GM21786 (cell line): ENCODE measurements around the gene OR10W1.

ENCODE experiments used
- ATAC-seq: cut with Tn5 transposase; IDR thresholded peaks from one replicate; pipeline ENCODE4 v1.9.1; 2021; ENCODE audit not compliant: unreplicated experiment

OR10W1 gene, protein sequence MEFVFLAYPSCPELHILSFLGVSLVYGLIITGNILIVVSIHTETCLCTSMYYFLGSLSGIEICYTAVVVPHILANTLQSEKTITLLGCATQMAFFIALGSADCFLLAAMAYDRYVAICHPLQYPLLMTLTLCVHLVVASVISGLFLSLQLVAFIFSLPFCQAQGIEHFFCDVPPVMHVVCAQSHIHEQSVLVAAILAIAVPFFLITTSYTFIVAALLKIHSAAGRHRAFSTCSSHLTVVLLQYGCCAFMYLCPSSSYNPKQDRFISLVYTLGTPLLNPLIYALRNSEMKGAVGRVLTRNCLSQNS

DNA sequence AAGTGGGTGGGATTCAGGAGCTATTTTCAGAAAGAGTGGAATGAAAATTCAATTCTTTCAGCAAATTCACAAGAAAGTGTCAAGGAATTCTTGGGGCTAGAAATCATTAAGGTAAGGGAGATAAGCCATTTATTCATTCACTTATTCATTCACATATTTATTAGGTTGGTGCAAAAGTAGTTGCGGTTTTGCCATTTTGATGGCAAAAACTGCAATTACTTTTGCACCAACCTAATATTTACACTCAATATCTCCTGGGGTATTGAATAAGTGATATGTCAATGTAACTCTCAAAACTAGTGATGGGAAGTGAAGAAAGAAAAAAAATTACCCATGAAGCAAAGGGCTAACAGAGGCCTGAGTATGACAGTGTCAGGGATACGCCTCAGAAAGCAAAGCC, at the start of gene OR10W1:
TSS of gene OR10W1 (minus strand) at position 119 of the 400 bp plus-strand sequence. CDS start 402 bp downstream, outside the sequence.
- no peak for ATAC-seq

DNA sequence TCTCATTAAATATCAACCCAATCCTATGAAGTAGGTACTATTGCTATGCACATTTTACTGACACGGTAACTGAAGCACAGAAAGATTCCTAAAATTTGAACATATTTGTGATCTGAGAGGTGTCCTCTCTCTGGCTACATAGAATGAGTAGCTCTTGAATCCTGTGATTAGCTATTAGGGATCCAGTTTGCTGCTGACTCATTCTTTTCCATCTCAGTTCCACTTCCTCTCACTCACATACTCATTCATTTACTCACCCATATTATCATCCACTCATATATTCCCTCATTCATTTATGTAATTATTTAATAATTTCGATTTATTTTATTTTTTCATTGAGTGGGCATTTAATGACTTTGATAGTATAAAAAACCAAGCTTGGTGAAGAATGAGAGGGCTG, 48.1 kb upstream of the OR10W1 start:
- no peak for ATAC-seq

DNA sequence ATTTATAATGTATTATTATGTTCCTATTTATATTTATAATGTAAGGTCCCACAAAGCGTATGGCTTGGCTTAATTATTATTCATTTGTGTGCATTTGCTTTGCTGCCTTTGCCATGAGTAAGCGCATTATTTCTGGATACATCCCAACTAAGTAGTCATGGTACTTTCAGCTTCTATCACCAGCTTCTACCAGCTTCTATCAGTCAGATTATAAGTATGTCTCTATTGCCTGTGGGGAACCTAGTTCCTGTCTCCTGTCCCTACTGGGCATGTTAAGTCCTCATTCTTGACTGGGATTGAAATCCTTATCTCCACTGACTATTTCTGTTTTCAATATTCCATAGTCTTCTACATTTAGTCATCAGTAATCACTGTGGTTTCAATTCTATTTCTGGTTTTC, 33.5 kb upstream of the OR10W1 start:
- no peak for ATAC-seq

DNA sequence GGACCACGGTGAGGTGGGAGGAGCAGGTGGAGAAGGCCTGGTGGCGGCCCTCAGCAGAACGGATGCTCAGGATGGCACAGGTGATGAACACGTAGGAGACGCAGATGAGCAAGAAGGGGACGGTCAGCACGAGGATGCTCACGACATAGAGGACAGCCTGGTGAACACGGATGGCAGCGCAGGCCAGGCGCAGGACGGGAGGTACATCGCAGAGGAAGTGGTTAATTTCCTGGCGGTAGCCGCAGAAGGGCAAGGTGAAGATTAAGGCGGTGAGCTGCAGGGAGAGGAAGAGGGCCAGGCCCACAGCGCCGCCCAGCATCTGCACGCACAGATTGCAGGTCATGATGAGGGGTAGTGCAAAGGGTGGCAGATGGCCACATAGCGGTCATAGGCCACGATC, 24.0 kb upstream of the OR10W1 start:
- no peak for ATAC-seq

DNA sequence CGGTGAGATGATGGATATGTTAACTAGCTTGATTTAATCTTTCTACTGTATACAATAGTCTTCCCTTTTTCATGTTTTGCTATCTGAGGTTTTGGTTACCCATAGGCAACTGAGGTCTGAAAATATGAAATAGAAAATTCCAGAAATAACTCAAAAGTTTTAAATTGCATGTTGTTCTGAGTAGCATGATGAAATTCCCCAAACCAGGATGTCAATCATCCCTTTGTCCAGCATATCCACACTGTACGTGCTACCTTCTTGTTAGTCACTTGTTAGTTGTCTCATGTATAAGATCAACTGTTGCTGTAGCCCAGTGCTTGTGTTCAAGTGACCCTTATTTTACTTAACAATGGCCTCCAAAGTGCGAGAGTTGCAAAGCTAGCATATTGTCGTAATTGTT, 21.2 kb upstream of the OR10W1 start:
- ATAC-seq = no peak

DNA sequence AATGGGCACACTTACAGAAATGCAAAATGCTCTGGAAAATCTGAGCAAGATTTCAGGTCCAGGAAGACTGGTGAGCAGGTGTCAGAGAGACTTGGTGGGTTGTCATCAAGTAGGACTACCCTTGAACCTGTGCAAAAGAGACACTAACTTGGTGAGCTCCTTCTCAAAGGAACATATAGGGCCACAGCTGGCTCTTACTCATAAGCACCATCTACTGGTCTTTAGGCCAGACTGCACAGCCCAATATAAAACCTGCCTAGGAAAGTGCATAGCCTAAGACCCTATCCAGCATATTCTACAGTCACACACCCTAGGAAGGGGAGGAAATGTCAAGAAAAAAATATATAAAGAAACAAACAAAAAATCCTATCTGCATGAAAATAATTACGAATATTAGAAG, 18.2 kb upstream of the OR10W1 start:
- peak; percentile 77 for ATAC-seq

DNA sequence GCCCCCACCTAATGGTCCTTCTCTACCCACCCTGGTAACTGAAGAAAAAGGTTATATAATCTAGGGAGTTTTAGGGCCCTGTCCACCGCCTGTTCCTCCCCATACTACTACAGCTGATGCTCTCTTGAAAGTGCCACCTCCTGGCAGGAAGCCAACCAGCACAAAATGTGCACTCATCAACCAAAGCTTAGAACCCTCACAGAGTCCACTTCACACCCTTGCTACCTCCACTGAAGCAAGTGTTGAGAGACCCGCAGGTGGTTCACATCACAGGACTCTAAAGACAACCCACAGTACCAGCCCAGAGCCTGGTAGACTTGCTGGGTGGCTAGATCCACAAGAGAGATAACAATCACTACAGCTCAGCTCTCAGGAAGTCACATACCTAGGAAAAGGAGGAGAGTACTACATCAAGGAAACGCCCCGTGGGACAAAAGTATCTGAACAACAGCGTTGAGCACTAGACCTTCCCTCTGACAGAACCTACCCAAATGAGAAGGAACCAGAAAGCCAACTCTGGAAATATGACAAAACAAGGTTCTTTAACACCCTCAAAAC, 17.5 kb upstream of the OR10W1 start:
- ATAC-seq = no peak

DNA sequence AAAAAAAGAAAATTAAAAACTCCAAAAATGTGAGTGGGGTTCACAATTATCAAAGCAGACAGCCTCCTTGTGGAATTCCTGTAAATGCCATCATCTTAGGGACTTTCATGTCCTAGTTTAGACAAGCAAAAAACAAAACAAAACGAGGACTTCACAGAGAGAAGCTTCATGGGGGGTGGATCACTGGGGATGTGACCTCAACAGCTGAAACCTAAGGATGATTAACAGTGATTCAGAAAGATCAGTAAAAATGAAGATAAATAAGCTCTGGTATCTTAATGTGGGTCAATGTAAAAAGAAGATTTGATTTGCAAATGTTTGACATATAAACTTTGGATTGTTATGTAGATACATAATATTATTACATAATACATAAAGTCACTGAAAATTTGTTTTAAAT, 8.1 kb upstream of the OR10W1 start:
- ATAC-seq = no peak

DNA sequence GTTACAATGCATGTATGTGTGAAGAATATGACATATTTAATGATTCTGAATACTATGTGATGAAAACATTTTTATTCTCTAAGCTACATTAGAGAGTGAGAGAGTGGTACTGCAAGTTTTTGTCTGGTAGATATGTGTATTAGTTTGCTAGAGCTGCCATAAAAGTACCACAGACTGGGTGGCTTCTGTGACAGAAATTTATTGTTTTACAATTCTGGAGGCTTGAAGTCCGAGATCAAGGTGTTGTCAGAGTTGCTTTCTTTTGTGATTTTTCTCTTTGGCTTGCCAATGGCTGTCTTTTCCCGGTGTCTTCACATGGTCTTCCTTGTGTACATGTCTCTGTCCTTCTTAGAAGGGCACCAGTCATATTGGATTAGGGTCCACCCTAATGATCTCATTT, 6.9 kb upstream of the OR10W1 start:
- ATAC-seq = no peak

DNA sequence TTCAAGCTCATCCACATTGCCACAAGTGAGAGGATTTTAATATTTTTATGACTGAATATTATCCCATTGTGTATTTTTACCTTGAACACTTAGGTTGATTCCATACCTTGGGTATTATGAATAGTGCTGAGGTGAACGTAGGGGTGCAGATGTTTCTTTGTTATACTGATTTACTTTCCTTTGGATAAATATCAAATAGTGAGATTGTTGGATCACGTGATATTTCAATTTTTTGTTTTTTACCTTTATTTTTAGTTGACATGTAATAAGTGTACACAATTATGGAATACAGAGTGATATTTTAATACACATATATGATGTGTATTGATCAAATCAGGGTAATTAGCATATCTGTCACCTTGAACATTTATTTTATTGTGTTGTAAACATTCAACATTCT, 8.1 kb downstream of the OR10W1 start:
- no peak for ATAC-seq

DNA sequence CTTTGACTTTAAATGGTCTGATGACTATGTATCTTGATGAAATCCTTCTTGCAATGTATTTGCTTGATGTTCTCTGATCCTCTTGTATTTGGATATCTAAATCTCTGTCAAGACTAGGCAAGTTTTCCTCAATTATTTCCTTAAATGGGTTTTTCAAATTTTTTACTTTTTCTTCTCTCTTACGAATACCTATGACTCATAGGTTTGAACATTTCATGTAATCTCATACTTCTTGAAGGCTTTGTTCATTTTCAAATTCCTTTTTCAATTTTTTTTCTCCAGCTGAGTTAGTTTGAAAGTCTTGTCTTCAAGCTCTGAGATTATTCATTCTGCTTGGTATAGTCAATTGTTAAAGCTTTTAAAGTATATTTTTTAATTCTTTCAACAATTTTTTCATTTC, 13.1 kb downstream of the OR10W1 start:
- no peak for ATAC-seq

DNA sequence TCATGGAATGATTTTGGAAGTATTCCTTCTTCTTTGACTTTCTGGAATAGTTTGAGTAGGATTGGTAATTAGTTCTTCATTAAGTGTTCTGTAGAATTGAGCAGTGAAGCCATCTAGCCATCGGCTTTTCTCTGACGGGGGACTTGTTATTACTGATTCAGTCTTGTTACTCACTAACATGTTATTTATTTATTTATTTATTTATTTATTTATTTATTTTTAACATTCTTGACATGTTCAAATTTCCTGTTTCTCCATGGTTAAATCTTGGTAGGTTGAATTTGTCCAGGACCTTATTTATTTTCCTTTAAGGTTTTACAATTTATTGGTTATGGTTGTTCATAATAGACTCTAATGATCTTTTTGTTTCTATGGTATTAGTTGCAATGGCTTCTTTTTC, 24.1 kb downstream of the OR10W1 start:
- no peak for ATAC-seq

DNA sequence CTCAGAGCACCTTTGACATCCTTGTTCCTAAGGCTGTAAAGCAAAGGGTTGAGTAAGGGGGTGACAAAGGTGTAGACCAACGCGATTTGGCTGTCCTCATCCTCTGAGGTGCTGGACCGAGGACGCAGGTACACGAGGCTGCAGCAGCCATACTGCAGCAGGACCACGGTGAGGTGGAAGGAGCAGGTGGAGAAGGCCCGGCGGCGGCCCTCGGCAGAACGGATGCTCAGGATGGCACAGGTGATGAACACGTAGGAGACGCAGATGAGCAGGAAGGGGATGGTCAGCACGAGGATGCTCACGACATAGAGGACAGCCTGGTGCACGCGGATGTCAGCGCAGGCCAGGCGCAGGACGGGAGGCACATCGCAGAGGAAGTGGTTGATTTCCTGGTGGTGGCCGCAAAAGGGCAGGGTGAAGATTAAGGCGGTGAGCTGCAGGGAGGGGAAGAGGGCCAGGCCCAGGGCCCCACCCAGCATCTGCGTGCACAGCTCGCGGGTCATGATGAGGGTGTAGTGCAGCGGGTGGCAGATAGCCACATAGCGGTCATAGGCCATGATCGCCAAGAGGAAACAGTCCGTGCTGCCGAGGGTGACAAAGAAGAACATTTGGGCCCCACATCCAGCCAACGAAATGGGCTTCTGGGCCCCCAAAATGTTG, 40.0 kb downstream of the OR10W1 start:
- ATAC-seq = no peak

DNA sequence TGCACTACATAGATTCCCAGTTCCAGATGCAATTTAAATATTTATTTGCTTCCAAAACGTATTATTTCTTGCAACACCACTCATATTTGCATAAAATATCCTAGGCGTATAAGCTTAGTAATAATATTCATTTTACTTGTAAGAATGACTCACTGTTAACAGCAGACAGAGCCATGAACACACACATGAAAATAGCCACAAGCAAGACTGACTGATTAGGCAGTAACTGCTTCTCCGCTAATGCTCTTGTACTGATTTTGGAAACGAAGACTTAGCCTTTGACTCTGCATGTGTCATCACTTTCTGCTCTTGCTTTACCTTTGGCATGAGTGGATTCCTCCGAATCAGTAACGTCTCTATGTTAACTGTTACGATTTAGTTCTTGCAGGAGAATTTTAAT, 45.3 kb downstream of the OR10W1 start:
- ATAC-seq = no peak
